Measurements from ENCODE around the gene CNFN.

Gene CNFN

DNA sequence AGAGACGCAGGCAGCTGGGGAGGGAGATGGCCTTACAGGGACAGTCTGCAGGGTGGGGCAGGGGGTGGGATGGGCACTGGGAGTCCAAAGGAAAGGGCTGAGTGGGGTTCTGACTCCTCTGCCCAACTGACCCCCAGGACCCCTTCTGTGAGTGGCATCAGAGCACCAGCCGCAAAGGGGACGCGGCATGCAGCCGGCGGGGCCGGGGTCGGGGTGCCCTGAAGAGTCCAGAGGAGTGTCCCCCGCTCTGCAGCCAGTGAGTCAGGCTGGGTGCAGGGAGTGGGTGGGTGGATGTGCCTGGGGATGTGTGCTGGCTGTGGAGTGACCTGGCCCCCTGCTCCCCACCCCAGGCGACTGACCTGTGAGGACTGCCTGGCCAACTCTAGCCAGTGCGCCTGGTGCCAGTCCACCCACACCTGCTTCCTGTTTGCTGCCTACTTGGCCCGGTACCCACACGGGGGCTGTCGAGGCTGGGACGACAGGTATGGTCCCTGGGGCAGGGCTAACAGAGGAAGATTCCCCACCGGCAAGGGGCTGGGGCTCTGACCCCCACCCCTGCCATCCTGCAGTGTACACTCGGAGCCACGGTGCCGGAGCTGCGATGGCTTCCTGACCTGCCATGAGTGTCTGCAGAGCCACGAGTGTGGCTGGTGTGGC, 38.9 kb downstream of the CNFN start:
- DNase-seq (ENCODE audit: low read depth): no peak
- H3K4me3 ChIP-seq (ENCODE audit: low read depth, low read length): no peak overlapping the region
- TF ChIP-seq, protein P1, sequence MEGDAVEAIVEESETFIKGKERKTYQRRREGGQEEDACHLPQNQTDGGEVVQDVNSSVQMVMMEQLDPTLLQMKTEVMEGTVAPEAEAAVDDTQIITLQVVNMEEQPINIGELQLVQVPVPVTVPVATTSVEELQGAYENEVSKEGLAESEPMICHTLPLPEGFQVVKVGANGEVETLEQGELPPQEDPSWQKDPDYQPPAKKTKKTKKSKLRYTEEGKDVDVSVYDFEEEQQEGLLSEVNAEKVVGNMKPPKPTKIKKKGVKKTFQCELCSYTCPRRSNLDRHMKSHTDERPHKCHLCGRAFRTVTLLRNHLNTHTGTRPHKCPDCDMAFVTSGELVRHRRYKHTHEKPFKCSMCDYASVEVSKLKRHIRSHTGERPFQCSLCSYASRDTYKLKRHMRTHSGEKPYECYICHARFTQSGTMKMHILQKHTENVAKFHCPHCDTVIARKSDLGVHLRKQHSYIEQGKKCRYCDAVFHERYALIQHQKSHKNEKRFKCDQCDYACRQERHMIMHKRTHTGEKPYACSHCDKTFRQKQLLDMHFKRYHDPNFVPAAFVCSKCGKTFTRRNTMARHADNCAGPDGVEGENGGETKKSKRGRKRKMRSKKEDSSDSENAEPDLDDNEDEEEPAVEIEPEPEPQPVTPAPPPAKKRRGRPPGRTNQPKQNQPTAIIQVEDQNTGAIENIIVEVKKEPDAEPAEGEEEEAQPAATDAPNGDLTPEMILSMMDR (IDR thresholded peaks at IDR 0.05; ENCODE audit: low read depth, low read length, missing control alignments): no peak

DNA sequence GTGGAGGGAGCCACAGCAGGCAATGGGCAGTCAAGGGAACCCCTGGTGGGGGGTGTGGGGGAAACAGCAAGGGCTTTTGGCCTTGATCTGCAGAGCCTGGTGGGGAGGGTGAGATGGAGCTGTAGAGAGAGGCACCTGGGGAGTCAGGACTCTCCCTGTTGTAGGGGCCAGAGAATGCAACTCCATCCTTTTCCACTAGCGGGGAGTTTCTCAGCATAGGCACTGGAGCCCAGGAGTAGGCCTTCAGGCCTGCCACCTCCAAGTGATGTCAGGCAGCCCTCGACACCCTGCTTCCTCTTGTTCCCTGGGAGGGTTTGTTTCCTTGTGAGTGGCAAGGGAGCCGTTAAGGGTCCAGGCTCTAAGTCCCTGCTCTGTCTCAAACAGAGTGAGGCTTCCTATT, 39.7 kb downstream of the CNFN start:
- DNase-seq (ENCODE audit: low read depth): no peak
- H3K4me3 ChIP-seq (ENCODE audit: low read depth, low read length): no peak overlapping the region
- TF ChIP-seq, protein P1 (IDR thresholded peaks at IDR 0.05; ENCODE audit: low read depth, low read length, missing control alignments): no peak

DNA sequence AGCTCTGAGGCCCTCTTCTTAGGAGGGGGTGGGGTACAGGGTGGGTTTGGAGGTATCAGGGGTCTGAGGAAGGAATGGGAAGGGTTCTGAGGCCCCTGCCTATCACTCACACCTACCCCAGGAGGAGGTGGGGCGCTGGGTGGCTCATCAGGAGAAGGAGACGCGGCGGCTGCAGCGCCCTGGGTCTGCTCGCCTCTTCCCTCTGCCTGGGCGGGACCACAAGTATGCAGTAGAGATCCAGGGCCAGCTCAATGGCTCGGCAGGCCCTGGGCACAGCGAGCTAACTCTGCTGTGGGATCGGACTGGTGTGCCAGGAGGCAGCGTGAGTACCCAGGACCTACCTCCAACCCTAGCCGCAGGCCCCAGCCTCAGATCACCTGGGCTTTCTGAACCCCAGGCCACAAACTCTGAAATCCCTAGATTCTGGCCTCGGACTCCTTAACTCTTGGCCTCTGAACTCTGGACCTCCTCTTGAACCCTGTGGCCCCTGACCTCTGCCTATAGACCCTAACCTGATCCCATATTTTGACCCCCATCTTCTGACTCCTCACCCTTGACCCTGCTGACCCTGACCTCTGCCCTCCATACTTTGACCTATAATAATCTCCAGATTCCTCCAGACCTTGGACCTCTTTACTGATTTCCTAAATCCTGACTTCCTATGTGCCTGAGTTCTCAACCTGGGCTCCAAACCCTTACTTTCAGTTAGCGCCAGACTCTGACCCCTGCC, 40.6 kb downstream of the CNFN start:
- TF ChIP-seq, protein P1 (IDR thresholded peaks at IDR 0.05; ENCODE audit: low read depth, low read length, missing control alignments): no peak
- no peak for DNase-seq (ENCODE audit: low read depth)
- no peak overlapping the region for H3K4me3 ChIP-seq (ENCODE audit: low read depth, low read length)

DNA sequence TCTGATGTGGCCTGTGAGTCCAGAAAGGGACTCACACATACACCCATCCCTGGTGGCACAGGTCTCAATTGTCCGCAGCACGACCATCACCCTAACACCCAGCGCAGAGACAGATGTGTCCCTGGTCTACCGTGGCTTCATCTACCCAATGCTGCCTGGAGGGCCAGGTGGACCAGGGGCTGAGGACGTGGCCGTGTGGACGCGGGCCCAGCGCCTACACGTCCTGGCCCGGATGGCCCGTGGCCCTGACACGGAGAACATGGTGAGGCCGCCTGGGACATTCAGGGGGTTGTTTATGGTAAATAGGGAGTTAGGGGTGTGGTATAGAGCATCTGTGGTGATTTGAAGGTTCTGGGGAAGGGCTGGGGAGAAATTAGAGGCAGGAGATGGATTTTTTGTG, 41.9 kb downstream of the CNFN start:
- H3K4me3 ChIP-seq (ENCODE audit: low read depth, low read length): no peak overlapping the region
- TF ChIP-seq, protein P1 (IDR thresholded peaks at IDR 0.05; ENCODE audit: low read depth, low read length, missing control alignments): no peak
- DNase-seq (ENCODE audit: low read depth): no peak

DNA sequence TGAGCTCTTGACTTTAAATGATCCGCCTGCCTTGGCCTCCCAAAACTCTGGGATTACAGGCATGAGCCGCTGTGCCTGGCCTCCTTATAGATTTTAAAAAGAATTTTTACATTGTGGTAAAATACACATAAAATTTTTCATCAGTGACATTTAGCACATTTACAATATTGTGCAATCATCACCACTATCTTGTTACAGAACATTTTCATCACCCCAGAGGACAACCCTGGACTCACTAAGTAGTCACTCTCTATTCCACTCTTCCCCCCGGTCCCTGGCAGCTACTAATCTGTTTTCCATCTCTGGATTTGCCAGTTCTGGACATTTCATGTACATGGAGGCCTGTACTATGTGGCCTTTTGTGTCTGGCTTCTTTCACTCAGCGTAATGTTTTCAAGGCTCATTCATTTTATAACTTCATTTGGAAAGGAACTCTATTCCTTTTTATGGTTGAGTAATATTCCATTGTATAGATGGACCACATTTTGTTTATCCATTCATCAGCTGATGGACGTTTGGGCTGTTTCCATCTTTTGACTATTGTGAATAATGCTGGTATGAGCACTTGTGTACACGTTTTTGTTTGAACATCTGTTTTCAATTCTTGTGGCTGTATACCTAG, 44.8 kb downstream of the CNFN start:
- no peak overlapping the region for H3K4me3 ChIP-seq (ENCODE audit: low read depth, low read length)
- DNase-seq (ENCODE audit: low read depth): no peak
- TF ChIP-seq, protein P1 (IDR thresholded peaks at IDR 0.05; ENCODE audit: low read depth, low read length, missing control alignments): no peak

DNA sequence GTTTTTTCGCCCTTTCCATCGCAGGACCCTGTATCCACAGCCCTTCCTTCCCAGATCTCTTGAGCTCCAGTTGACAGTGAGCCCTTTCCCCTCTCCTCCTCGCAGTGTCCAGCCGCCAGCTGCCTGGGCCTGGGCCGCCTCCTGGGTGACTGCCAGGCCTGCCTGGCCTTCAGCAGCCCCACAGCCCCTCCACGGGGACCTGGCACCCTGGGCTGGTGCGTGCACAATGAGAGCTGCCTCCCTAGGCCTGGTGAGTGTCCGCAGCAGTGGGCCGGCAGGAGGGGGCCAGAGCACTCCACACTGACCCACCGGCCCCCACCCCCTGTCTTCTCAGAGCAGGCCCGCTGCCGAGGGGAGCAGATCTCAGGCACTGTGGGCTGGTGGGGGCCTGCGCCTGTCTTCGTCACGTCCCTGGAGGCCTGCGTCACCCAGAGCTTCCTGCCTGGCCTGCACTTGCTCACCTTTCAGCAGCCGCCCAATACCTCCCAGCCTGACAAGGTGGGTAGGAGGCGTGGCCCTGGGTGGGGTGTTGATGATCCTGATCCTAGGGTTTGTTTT, 45.7 kb downstream of the CNFN start:
- DNase-seq (ENCODE audit: low read depth): no peak
- TF ChIP-seq, protein P1 (IDR thresholded peaks at IDR 0.05; ENCODE audit: low read depth, low read length, missing control alignments): no peak
- H3K4me3 ChIP-seq (ENCODE audit: low read depth, low read length): no peak overlapping the region
